Stimulated activated memory B cell treated with anti-CD40 and anti-IgM and Interleukin-4, amounts not matched to agents 10 μg/mL and 1 μg/mL and 100 μg/mL, for 72 hours (primary cell): ENCODE measurements around the gene MPZL1.

Experiments
- ATAC-seq: fragments of 150-1000 bp; cut with Tn5 transposase; 2 replicates; pipeline ENCODE4 v1.10.0; 2021
- H3K27ac Mint-ChIP-seq: one replicate; pipeline ENCODE4 v1.8.0; 2022; ENCODE audit warnings: mild to moderate bottlenecking, mixed read lengths
- H3K27me3 Mint-ChIP-seq: one replicate; pipeline ENCODE4 v1.8.0; 2022; ENCODE audit warnings: mixed read lengths
- H3K36me3 Mint-ChIP-seq: one replicate; pipeline ENCODE4 v1.8.0; 2022; ENCODE audit warnings: mixed read lengths
- H3K4me1 Mint-ChIP-seq: one replicate; pipeline ENCODE4 v1.8.0; 2022; ENCODE audit warnings: mixed read lengths
- H3K4me3 Mint-ChIP-seq: one replicate; pipeline ENCODE4 v1.8.0; 2022; ENCODE audit warnings: mild to moderate bottlenecking, moderate library complexity, mixed read lengths
- H3K9me3 Mint-ChIP-seq: one replicate; pipeline ENCODE4 v1.8.0; 2022; ENCODE audit warnings: mixed read lengths

The MPZL1 gene

GRCh38 chr1:167763525-167764220 lies 41.9 kb downstream of the MPZL1 start:
- ATAC-seq = no peak
- no peak overlapping the region for H3K4me3 Mint-ChIP-seq
- no peak overlapping the region for H3K27ac Mint-ChIP-seq
- no peaks in the 10 kb centered on the region for H3K9me3 Mint-ChIP-seq
- H3K36me3 Mint-ChIP-seq = peaks cover 16% of the 10 kb centered on the region
- H3K27me3 Mint-ChIP-seq = no peaks in the 10 kb centered on the region
- H3K4me1 Mint-ChIP-seq = peaks cover 29% of the 10 kb centered on the region

- Mint-ChIP-seq H3K4me1 (peaks cover 27% of the 10 kb centered on the region), H3K9me3 (no peaks in the 10 kb centered on the region), H3K27me3 (no peaks in the 10 kb centered on the region), H3K4me3 (no peak overlapping the region), H3K36me3 (peaks cover 21% of the 10 kb centered on the region), H3K27ac (no peak overlapping the region)
- ATAC-seq = no peak
These were observed 42.9 kb downstream of the MPZL1 start for GRCh38 chr1:167764458-167765330.

- no peak overlapping the region for H3K4me3 Mint-ChIP-seq
- H3K27me3 Mint-ChIP-seq = no peaks in the 10 kb centered on the region
- peaks cover 19% of the 10 kb centered on the region for H3K4me1 Mint-ChIP-seq
- H3K9me3 Mint-ChIP-seq = no peaks in the 10 kb centered on the region
- no peak overlapping the region for H3K27ac Mint-ChIP-seq
- no peak for ATAC-seq
- peaks cover 24% of the 10 kb centered on the region for H3K36me3 Mint-ChIP-seq
These were observed 43.7 kb downstream of the MPZL1 start for GRCh38 chr1:167765496-167765895.

GRCh38 chr1:167766538-167766937 lies 44.8 kb downstream of the MPZL1 start:
- no peaks in the 10 kb centered on the region for H3K9me3 Mint-ChIP-seq
- no peak for ATAC-seq
- H3K4me3 Mint-ChIP-seq = no peak overlapping the region
- H3K27me3 Mint-ChIP-seq = no peaks in the 10 kb centered on the region
- H3K27ac Mint-ChIP-seq = no peak overlapping the region
- peaks cover 9% of the 10 kb centered on the region for H3K4me1 Mint-ChIP-seq
- peaks cover 35% of the 10 kb centered on the region for H3K36me3 Mint-ChIP-seq

- Mint-ChIP-seq H3K27ac (no peak overlapping the region), H3K9me3 (no peaks in the 10 kb centered on the region), H3K36me3 (peaks cover 42% of the 10 kb centered on the region), H3K4me1 (no peaks in the 10 kb centered on the region), H3K4me3 (no peak overlapping the region), H3K27me3 (no peaks in the 10 kb centered on the region)
- no peak for ATAC-seq
These were observed 46.0 kb downstream of the MPZL1 start for GRCh38 chr1:167767761-167768160.

GRCh38 chr1:167770127-167770526 lies 48.3 kb downstream of the MPZL1 start:
- Mint-ChIP-seq H3K9me3 (no peaks in the 10 kb centered on the region), H3K4me1 (no peaks in the 10 kb centered on the region), H3K27ac (no peak overlapping the region), H3K27me3 (no peaks in the 10 kb centered on the region), H3K4me3 (no peak overlapping the region), H3K36me3 (peaks cover 55% of the 10 kb centered on the region)
- ATAC-seq = no peak

- Mint-ChIP-seq H3K4me3 (no peak overlapping the region), H3K27ac (no peak overlapping the region), H3K4me1 (no peaks in the 10 kb centered on the region), H3K9me3 (no peaks in the 10 kb centered on the region), H3K36me3 (peaks cover 71% of the 10 kb centered on the region), H3K27me3 (no peaks in the 10 kb centered on the region)
- no peak for ATAC-seq
These were observed 50.7 kb downstream of the MPZL1 start for GRCh38 chr1:167772436-167772835.

GRCh38 chr1:167773516-167773915 lies 51.7 kb downstream of the MPZL1 start:
- Mint-ChIP-seq H3K4me1 (no peaks in the 10 kb centered on the region), H3K36me3 (peaks cover 71% of the 10 kb centered on the region), H3K9me3 (no peaks in the 10 kb centered on the region), H3K4me3 (no peak overlapping the region), H3K27ac (no peak overlapping the region), H3K27me3 (no peaks in the 10 kb centered on the region)
- no peak for ATAC-seq

GRCh38 chr1:167774710-167775109 lies 52.9 kb downstream of the MPZL1 start:
- no peak for ATAC-seq
- Mint-ChIP-seq H3K27me3 (no peaks in the 10 kb centered on the region), H3K9me3 (peaks cover 4% of the 10 kb centered on the region), H3K4me1 (no peaks in the 10 kb centered on the region), H3K27ac (no peak overlapping the region), H3K4me3 (no peak overlapping the region), H3K36me3 (peaks cover 73% of the 10 kb centered on the region)

- H3K27ac Mint-ChIP-seq = no peak overlapping the region
- no peaks in the 10 kb centered on the region for H3K4me1 Mint-ChIP-seq
- H3K9me3 Mint-ChIP-seq = peaks cover 4% of the 10 kb centered on the region
- no peak overlapping the region for H3K4me3 Mint-ChIP-seq
- no peaks in the 10 kb centered on the region for H3K27me3 Mint-ChIP-seq
- H3K36me3 Mint-ChIP-seq = peaks cover 74% of the 10 kb centered on the region
- no peak for ATAC-seq
These were observed 53.4 kb downstream of the MPZL1 start for GRCh38 chr1:167775178-167775577.

GRCh38 chr1:167776151-167776550 lies 54.4 kb downstream of the MPZL1 start:
- ATAC-seq = no peak
- Mint-ChIP-seq H3K9me3 (peaks cover 11% of the 10 kb centered on the region), H3K4me1 (no peaks in the 10 kb centered on the region), H3K36me3 (peaks cover 76% of the 10 kb centered on the region), H3K27me3 (no peaks in the 10 kb centered on the region), H3K27ac (no peak overlapping the region), H3K4me3 (no peak overlapping the region)

GRCh38 chr1:167776616-167777268 lies 55.0 kb downstream of the MPZL1 start:
- Mint-ChIP-seq H3K27ac (no peak overlapping the region), H3K36me3 (peaks cover 72% of the 10 kb centered on the region), H3K4me3 (no peak overlapping the region), H3K27me3 (no peaks in the 10 kb centered on the region), H3K9me3 (peaks cover 11% of the 10 kb centered on the region), H3K4me1 (no peaks in the 10 kb centered on the region)
- ATAC-seq = no peak

GRCh38 chr1:167777269-167777650 lies 55.5 kb downstream of the MPZL1 start:
- Mint-ChIP-seq H3K4me3 (no peak overlapping the region), H3K9me3 (peaks cover 11% of the 10 kb centered on the region), H3K36me3 (peaks cover 68% of the 10 kb centered on the region), H3K27ac (no peak overlapping the region), H3K27me3 (no peaks in the 10 kb centered on the region), H3K4me1 (no peaks in the 10 kb centered on the region)
- no peak for ATAC-seq

GRCh38 chr1:167781558-167781957 lies 59.8 kb downstream of the MPZL1 start:
- no peak overlapping the region for H3K27ac Mint-ChIP-seq
- H3K4me3 Mint-ChIP-seq = no peak overlapping the region
- H3K27me3 Mint-ChIP-seq = no peaks in the 10 kb centered on the region
- peaks cover 11% of the 10 kb centered on the region for H3K9me3 Mint-ChIP-seq
- peaks cover 53% of the 10 kb centered on the region for H3K36me3 Mint-ChIP-seq
- no peaks in the 10 kb centered on the region for H3K4me1 Mint-ChIP-seq
- ATAC-seq = no peak

GRCh38 chr1:167782946-167783345 lies 61.2 kb downstream of the MPZL1 start:
- Mint-ChIP-seq H3K27ac (no peak overlapping the region), H3K9me3 (peaks cover 11% of the 10 kb centered on the region), H3K36me3 (peaks cover 44% of the 10 kb centered on the region), H3K4me3 (no peak overlapping the region), H3K27me3 (no peaks in the 10 kb centered on the region), H3K4me1 (no peaks in the 10 kb centered on the region)
- ATAC-seq = no peak
